ENCODE results near the gene SPTSSA. TPM values are rescaled to one million over a fixed set of nuclear protein-coding genes. Genes with fewer than 3 reads are reported as not detected.

SPTSSA gene
- total and polyA plus RNA-seq, 2 experiments from 2014 or later: 27.5 to 36.4 TPM

- Histone ChIP-seq H2AFZ (no peak overlapping the region), H3K9me2 (ENCODE audit: insufficient read depth) (no peaks in the 10 kb centered on the region), H4K20me1 (replicated peaks; ENCODE audit: insufficient read depth) (no peaks in the 10 kb centered on the region), H3F3A (replicated peaks; ENCODE audit: low read depth) (no peaks in the 10 kb centered on the region), H3K4me3 (no peak overlapping the region), H3K4me1 (ENCODE audit: insufficient read depth) (no peaks in the 10 kb centered on the region), H3K27me3 (ENCODE audit: insufficient read depth) (no peaks in the 10 kb centered on the region), H3K36me3 (ENCODE audit: insufficient read depth) (no peaks in the 10 kb centered on the region), H3K79me2 (replicated peaks; ENCODE audit: insufficient read depth) (no peaks in the 10 kb centered on the region), H3K27ac (ENCODE audit: low read depth) (no peak overlapping the region), H3K4me2 (no peak overlapping the region)
- Mint-ChIP-seq H3K9me3 (no peaks in the 10 kb centered on the region), H3K4me1 (no peaks in the 10 kb centered on the region), H3K4me3 (no peak overlapping the region), H3K36me3 (ENCODE audit: low read depth) (no peaks in the 10 kb centered on the region), H3K27ac (no peak overlapping the region), H3K27me3 (ENCODE audit: insufficient read depth, low read depth, poor library complexity) (no peaks in the 10 kb centered on the region)
- ATAC-seq (no peak), DNase-seq (ENCODE audit: low spot score) (no peak)
- TF ChIP-seq POLR2AphosphoS5 (IDR thresholded peaks at IDR 0.05; ENCODE audit: low read depth) (no peak), ZNF114 (CRISPR knock-in tag; IDR thresholded peaks at IDR 0.05) (no peak), STAT1 (IDR thresholded peaks at IDR 0.05; ENCODE audit: unreplicated experiment) (no peak), EZH2 (IDR thresholded peaks at IDR 0.05; ENCODE audit: low read depth, unreplicated experiment) (no peak)
Measured at GRCh38 chr14:34403646-34404045, 58.4 kb downstream of the SPTSSA start.

GRCh38 chr14:34398024-34398423 is 64.0 kb downstream of the SPTSSA start:
- H3K27ac ChIP-seq (ENCODE audit: low read depth): no peak overlapping the region
- H3K4me2 ChIP-seq: no peak overlapping the region
- ATAC-seq (no peak), DNase-seq (ENCODE audit: low spot score) (no peak)
- no peak overlapping the region for H3K4me3 ChIP-seq
- Mint-ChIP-seq H3K36me3 (ENCODE audit: low read depth) (no peaks in the 10 kb centered on the region), H3K4me1 (no peaks in the 10 kb centered on the region), H3K4me3 (no peak overlapping the region), H3K27ac (no peak overlapping the region), H3K9me3 (no peaks in the 10 kb centered on the region; the same call in 2 of the 3 replicates), H3K27me3 (ENCODE audit: insufficient read depth, low read depth, poor library complexity) (no peaks in the 10 kb centered on the region)
- no peak overlapping the region for H2AFZ ChIP-seq
- no peaks in the 10 kb centered on the region for H3K27me3 ChIP-seq (ENCODE audit: insufficient read depth)
- H4K20me1 ChIP-seq (replicated peaks; ENCODE audit: insufficient read depth): no peaks in the 10 kb centered on the region
- no peaks in the 10 kb centered on the region for H3F3A ChIP-seq (replicated peaks; ENCODE audit: low read depth)
- no peaks in the 10 kb centered on the region for H3K9me2 ChIP-seq (ENCODE audit: insufficient read depth)
- H3K79me2 ChIP-seq (replicated peaks; ENCODE audit: insufficient read depth): no peaks in the 10 kb centered on the region
- H3K36me3 ChIP-seq (ENCODE audit: insufficient read depth): no peaks in the 10 kb centered on the region
- no peaks in the 10 kb centered on the region for H3K4me1 ChIP-seq (ENCODE audit: insufficient read depth)
- TF ChIP-seq CTCF (conservative IDR thresholded peaks at IDR 0.05; ENCODE audit: low read depth in 2 of 2) (no peak), REST (IDR thresholded peaks at IDR 0.05; ENCODE audit: unreplicated experiment) (peak; percentile 43)

All from GM23338 (cell line).